Ascending aorta (tissue), 2 donors: ENCODE measurements around the gene PTPRF. TPM values are rescaled to one million over a fixed set of nuclear protein-coding genes. Genes with fewer than 3 reads are reported as not detected.

Experiments
- DNase-seq, 2 donors: peaks; one replicate each; pipeline ENCODE4 v3.0.0-alpha.2; 2019; ENCODE audit warnings: low spot score in 2 of 2
- H3K27ac ChIP-seq, 2 donors: fragments of 200-600 bp; sonication (generic); one replicate each; pipeline ENCODE4 v1.5.1; 2016 to 2017; ENCODE audit warnings: mild to moderate bottlenecking in 1 of 2
- H3K27me3 ChIP-seq: fragments of 200-600 bp; sonication (generic); one replicate; pipeline ENCODE4 v1.5.1; 2017
- H3K36me3 ChIP-seq, 2 donors: fragments of 200-600 bp; sonication (generic); one replicate each; pipeline ENCODE4 v1.5.1; 2016
- H3K4me1 ChIP-seq, 2 donors: fragments of 200-600 bp; sonication (generic); one replicate each; pipeline ENCODE4 v1.5.1; 2016 to 2017; ENCODE audit warnings: mild to moderate bottlenecking in 1 of 2
- H3K4me3 ChIP-seq, 2 donors: fragments of 200-600 bp; sonication (generic); one replicate each; pipeline ENCODE4 v1.5.1; 2016 to 2017; ENCODE audit warnings: mild to moderate bottlenecking in 1 of 2
- H3K9me3 ChIP-seq, 2 donors: fragments of 200-600 bp; sonication (generic); one replicate each; pipeline ENCODE4 v1.5.1; 2016
- CTCF ChIP-seq, 3 experiments: fragments of 200-600 bp in 2 of 3; fragments of 450-650 bp in 1 of 3; sonication (generic) in 2 of 3; IDR thresholded peaks; one replicate each; pipeline ENCODE4 v1.5.1; 2016 to 2019; ENCODE audit warnings: antibody characterized with exemption in 3 of 3, mild to moderate bottlenecking in 1 of 3, moderate library complexity in 1 of 3
- intact Hi-C: fragments of 100-400 bp; cut with DNase I; formaldehyde crosslinking; loops from one replicate; pipeline ENCODE4 v1.15.1; 2023
- total RNA-seq: library from RNA; depleted of rRNA; stranded (reverse); fragments of >200 nt; gene quantifications from one replicate; pipeline ENCODE4 v1.1.0, GENCODE V29; 2016

Gene PTPRF
- total RNA-seq, 1 donor from 2014 or later = 43.6 TPM

- no peak for DNase-seq
- no peak overlapping the region for H3K4me3 ChIP-seq
- no peaks in the 10 kb centered on the region for H3K4me1 ChIP-seq
- no peak overlapping the region for H3K27ac ChIP-seq
- H3K9me3 ChIP-seq = no peaks in the 10 kb centered on the region
- H3K27me3 ChIP-seq = no peaks in the 10 kb centered on the region
- no peak for TF ChIP-seq CTCF (IDR thresholded peaks at IDR 0.05)
- no peaks in the 10 kb centered on the region for H3K36me3 ChIP-seq
- intact Hi-C loops = no loop called here
Measured at GRCh38 chr1:43503534-43503933, 27.1 kb upstream of the PTPRF start.

- no peaks in the 10 kb centered on the region for H3K4me1 ChIP-seq
- H3K9me3 ChIP-seq = no peaks in the 10 kb centered on the region
- no peaks in the 10 kb centered on the region for H3K27me3 ChIP-seq
- no peaks in the 10 kb centered on the region for H3K36me3 ChIP-seq
- DNase-seq = no peak
- H3K27ac ChIP-seq = no peak overlapping the region
- no peak overlapping the region for H3K4me3 ChIP-seq
- intact Hi-C loops = no loop called here
- TF ChIP-seq CTCF (IDR thresholded peaks at IDR 0.05) = no peak
Measured at GRCh38 chr1:43505077-43505780, 25.5 kb upstream of the PTPRF start.

- H3K4me3 ChIP-seq = no peak overlapping the region
- no peaks in the 10 kb centered on the region for H3K36me3 ChIP-seq
- H3K4me1 ChIP-seq = no peaks in the 10 kb centered on the region
- intact Hi-C loops = no loop called here
- no peaks in the 10 kb centered on the region for H3K9me3 ChIP-seq
- TF ChIP-seq CTCF (IDR thresholded peaks at IDR 0.05) = no peak
- no peaks in the 10 kb centered on the region for H3K27me3 ChIP-seq
- no peak overlapping the region for H3K27ac ChIP-seq
- no peak for DNase-seq
Measured at GRCh38 chr1:43506233-43506632, 24.4 kb upstream of the PTPRF start.

GRCh38 chr1:43507296-43508295 lies 23.1 kb upstream of the PTPRF start:
- no peak overlapping the region for H3K27ac ChIP-seq
- H3K4me3 ChIP-seq = no peak overlapping the region
- H3K36me3 ChIP-seq = no peaks in the 10 kb centered on the region
- no peaks in the 10 kb centered on the region for H3K27me3 ChIP-seq
- H3K9me3 ChIP-seq = no peaks in the 10 kb centered on the region
- H3K4me1 ChIP-seq = no peaks in the 10 kb centered on the region
- no peak for TF ChIP-seq CTCF (IDR thresholded peaks at IDR 0.05)
- DNase-seq = no peak
- intact Hi-C loops = no loop called here

- no peak for DNase-seq
- intact Hi-C loops = no loop called here
- Histone ChIP-seq H3K27ac (no peak overlapping the region), H3K36me3 (no peaks in the 10 kb centered on the region), H3K4me1 (no peaks in the 10 kb centered on the region), H3K27me3 (no peaks in the 10 kb centered on the region), H3K4me3 (no peak overlapping the region), H3K9me3 (no peaks in the 10 kb centered on the region)
- no peak for TF ChIP-seq CTCF (IDR thresholded peaks at IDR 0.05)
Measured at GRCh38 chr1:43509007-43509739, 21.5 kb upstream of the PTPRF start.
